SK-N-MC (cell line): ENCODE measurements around the gene SLCO2B1.

Experiments used
- DNase-seq: peaks from one replicate; pipeline ENCODE4 v3.0.0-alpha.2; 2011; ENCODE audit warnings: low read depth, low spot score
- H3K27ac ChIP-seq: fragments of 200-600 bp; sonication (generic); 2 replicates; pipeline ENCODE4 v1.5.1; 2016; ENCODE audit warnings: mixed run types
- H3K36me3 ChIP-seq: fragments of 200-600 bp; sonication (generic); 2 replicates; pipeline ENCODE4 v1.6.1; 2017; ENCODE audit warnings: antibody characterized with exemption, low read length, mixed read lengths; ENCODE audit not compliant: insufficient read depth
- H3K4me3 ChIP-seq: fragments of 200-600 bp; sonication (generic); 2 replicates; pipeline ENCODE4 v1.5.1; 2016
- H3K9ac ChIP-seq: fragments of 200-600 bp; sonication (generic); 2 replicates; pipeline ENCODE4 v1.8.0; 2017; ENCODE audit warnings: mixed run types, mixed read lengths; ENCODE audit not compliant: insufficient read length
- H3K9me3 ChIP-seq: fragments of 200-600 bp; sonication (generic); 2 replicates; pipeline ENCODE4 v1.6.1; 2017; ENCODE audit warnings: low read depth, mild to moderate bottlenecking, antibody characterized with exemption, low read length, moderate library complexity, mixed read lengths
- EZH2 ChIP-seq: fragments of 200-600 bp; sonication (generic); IDR thresholded peaks from one replicate; pipeline ENCODE4 v1.6.1; 2017; ENCODE audit warnings: antibody characterized with exemption
- FOXP2 ChIP-seq: optimal IDR thresholded peaks from 2 replicates; pipeline ENCODE3; 2011; ENCODE audit warnings: mild to moderate bottlenecking, moderate library complexity; ENCODE audit not compliant: insufficient read depth; ENCODE audit errors: extremely low read length, control extremely low read depth
- POLR2AphosphoS5 ChIP-seq: IDR thresholded peaks from 2 replicates; pipeline ENCODE4 v1.6.1; 2012; ENCODE audit warnings: mild to moderate bottlenecking, low read depth, low read length, borderline replicate concordance

The SLCO2B1 gene

DNA sequence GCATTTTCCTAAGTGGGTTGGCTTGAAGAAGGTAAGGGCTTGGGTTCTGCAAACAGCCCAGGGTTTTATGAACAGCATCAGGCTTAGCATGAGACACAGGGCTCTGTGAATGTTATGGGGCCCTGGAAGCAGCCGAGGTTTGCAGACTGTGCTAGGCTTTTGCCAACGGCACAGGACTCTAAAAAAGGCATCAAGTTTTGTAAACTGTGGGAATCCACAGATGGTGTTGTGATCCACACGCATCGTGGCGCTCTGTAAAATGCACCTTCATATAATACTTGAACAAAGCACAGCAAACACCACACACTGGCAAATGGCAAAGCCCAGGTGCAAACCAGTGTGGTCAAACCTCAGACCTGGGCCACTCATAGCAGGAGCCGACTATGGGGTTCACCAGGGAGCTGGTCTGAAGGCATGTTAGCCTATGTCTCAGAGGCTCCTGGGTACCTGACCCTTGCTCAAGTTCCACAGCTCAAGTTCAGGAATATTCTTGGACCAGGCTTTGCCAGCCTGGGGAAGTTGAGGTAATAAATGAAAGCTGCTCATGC lies 2.4 kb upstream of the SLCO2B1 start:
- H3K36me3 ChIP-seq, result no peaks in the 10 kb centered on the region
- H3K4me3 ChIP-seq, result no peak overlapping the region
- H3K9me3 ChIP-seq, result no peaks in the 10 kb centered on the region
- DNase-seq, result no peak
- no peak for TF ChIP-seq EZH2
- no peak for TF ChIP-seq FOXP2
- no peak for TF ChIP-seq POLR2AphosphoS5
- H3K27ac ChIP-seq, result no peak overlapping the region
- H3K9ac ChIP-seq, result no peak overlapping the region

GRCh38 chr11:75149766-75150465 lies 991 bp upstream of the SLCO2B1 start:
- Histone ChIP-seq H3K4me3 (no peak overlapping the region), H3K9ac (no peak overlapping the region), H3K36me3 (no peaks in the 10 kb centered on the region), H3K9me3 (no peaks in the 10 kb centered on the region), H3K27ac (no peak overlapping the region)
- TF ChIP-seq FOXP2 (no peak), EZH2 (no peak), POLR2AphosphoS5 (no peak)
- DNase-seq, result no peak

GRCh38 chr11:75151346-75152047 lies 590 bp downstream of the SLCO2B1 start:
- DNase-seq, result no peak
- H3K27ac ChIP-seq, result no peak overlapping the region

GRCh38 chr11:75152090-75152489 lies 1.2 kb downstream of the SLCO2B1 start:
- Histone ChIP-seq H3K4me3 (no peak overlapping the region), H3K36me3 (no peaks in the 10 kb centered on the region), H3K9ac (no peak overlapping the region), H3K9me3 (no peaks in the 10 kb centered on the region), H3K27ac (no peak overlapping the region)
- no peak for DNase-seq
- no peak for TF ChIP-seq EZH2
- TF ChIP-seq FOXP2, result no peak
- TF ChIP-seq POLR2AphosphoS5, result no peak

More at GRCh38 chr11:75151346-75152047, 590 bp downstream of the SLCO2B1 start:
- Histone ChIP-seq H3K9ac (no peak overlapping the region), H3K9me3 (no peaks in the 10 kb centered on the region), H3K4me3 (no peak overlapping the region), H3K36me3 (no peaks in the 10 kb centered on the region)
- TF ChIP-seq EZH2, result no peak
- no peak for TF ChIP-seq POLR2AphosphoS5
- no peak for TF ChIP-seq FOXP2

DNA sequence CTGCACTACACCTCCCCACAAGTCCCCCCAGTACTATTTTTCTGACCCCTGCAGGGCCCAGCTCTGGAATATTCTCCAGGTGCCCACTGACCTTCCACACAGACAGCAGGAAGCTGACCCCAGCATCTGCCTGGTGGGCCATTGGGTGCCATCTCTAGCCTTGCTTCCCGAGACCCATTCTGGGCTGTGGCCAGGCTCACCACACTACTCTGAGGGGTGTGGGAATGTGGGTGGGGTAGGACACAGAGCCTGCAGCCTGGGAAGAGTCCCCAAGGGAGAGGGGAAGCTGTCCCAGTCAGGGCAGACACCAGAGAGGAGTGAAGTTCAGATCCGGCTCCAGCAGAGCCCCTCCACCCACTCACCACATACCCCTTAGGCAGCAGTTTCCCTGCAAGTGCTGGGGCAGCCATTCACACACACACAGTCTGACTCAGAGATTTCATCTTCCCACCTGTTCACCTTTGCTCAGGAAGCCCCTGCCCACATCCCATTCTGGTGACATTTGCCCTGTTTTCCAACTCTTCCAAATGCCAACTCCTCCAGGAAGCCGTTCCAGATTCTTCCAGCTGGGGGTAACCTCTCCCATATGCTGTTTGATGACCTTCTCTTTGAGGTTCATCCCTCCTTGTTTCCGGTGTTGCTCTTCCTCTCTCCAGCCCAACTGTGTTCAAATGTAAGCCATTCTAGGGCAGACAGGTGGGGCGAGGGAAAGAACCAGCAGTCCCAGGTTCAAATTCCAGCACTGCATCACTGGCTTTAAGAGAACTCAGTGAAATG lies 1.9 kb downstream of the SLCO2B1 start:
- DNase-seq, result no peak
- no peak overlapping the region for H3K9ac ChIP-seq
- TF ChIP-seq POLR2AphosphoS5 (no peak), FOXP2 (no peak), EZH2 (no peak)
- H3K27ac ChIP-seq, result no peak overlapping the region
- no peaks in the 10 kb centered on the region for H3K9me3 ChIP-seq
- no peak overlapping the region for H3K4me3 ChIP-seq
- H3K36me3 ChIP-seq, result no peaks in the 10 kb centered on the region

DNA sequence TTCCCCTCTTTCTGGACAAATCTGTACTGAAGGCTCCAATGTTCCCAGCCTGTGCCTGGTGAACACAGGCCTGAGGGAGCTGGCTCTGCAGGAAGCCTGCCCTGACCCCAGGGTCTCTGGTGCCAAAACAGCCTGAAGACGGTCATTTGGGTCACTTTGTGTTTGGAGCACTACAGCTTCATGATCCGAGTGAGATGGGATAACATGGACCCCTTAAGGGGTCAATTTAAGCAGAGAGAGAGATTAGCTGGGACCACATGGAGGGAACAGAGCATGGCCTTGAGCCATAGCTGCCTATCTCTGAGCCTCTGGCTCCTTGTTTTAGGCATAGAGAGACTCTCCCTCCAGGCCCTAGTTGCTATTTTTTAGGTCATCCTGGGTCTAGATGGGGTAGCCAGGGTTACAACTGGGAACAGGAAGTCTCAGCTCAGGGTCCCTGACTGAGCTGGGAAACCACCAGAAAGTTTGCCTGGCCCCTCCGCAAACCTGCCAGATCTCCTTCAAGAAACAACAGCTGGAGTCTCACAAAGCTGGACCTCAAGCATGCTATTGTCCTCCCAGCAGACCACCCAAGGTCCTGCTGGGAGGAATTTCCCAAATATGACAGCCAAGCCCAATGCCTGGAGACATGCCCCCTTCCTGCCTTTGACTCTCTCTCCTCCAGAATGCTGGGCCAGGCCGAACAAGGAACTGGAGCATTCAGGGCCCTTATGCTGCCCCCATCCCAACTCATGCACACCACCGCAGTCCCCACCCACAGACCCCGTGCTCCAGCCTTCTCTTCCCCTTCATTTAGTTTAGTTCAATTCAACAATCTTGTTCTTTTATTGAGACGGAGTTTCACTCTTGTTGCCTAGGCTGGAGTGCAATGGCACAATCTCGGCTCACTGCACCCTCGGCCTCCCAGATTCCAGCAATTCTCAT lies 4.0 kb downstream of the SLCO2B1 start:
- no peaks in the 10 kb centered on the region for H3K36me3 ChIP-seq
- H3K27ac ChIP-seq, result no peak overlapping the region
- no peak for DNase-seq
- TF ChIP-seq EZH2 (no peak), FOXP2 (no peak), POLR2AphosphoS5 (no peak)
- no peaks in the 10 kb centered on the region for H3K9me3 ChIP-seq
- H3K9ac ChIP-seq, result no peak overlapping the region
- no peak overlapping the region for H3K4me3 ChIP-seq

- DNase-seq, result no peak
- Histone ChIP-seq H3K9me3 (no peaks in the 10 kb centered on the region), H3K36me3 (no peaks in the 10 kb centered on the region), H3K9ac (no peak overlapping the region), H3K4me3 (no peak overlapping the region), H3K27ac (no peak overlapping the region)
- no peak for TF ChIP-seq FOXP2
- TF ChIP-seq EZH2, result no peak
- TF ChIP-seq POLR2AphosphoS5, result no peak
Measured at GRCh38 chr11:75155570-75156422, 4.9 kb downstream of the SLCO2B1 start.
